ENCODE measurements around the gene EML4. TPM values are rescaled to one million over a fixed set of nuclear protein-coding genes. Genes with fewer than 3 reads are reported as not detected.

EML4 gene
- total and polyA plus RNA-seq, 2 of the 13 experiments (the other 11 are each of a cell fraction or from before 2014, with no cell fraction given) = 243 to 476 TPM

- TF ChIP-seq KDM5B (CRISPR knock-in tag; IDR thresholded peaks at IDR 0.05; ENCODE audit: borderline replicate concordance) = no peak
- no peak for TF ChIP-seq MED13 (CRISPR knock-in tag; IDR thresholded peaks at IDR 0.05)
- no peak for TF ChIP-seq ZNF75D (CRISPR knock-in tag; IDR thresholded peaks at IDR 0.05; ENCODE audit: borderline replicate concordance)
- TF ChIP-seq KLF9 (CRISPR knock-in tag; IDR thresholded peaks at IDR 0.05; ENCODE audit: low read depth) = no peak
- no peak for TF ChIP-seq ZFP90 (CRISPR knock-in tag; IDR thresholded peaks at IDR 0.05; ENCODE audit: borderline replicate concordance)
- TF ChIP-seq TAF1 (CRISPR knock-in tag; IDR thresholded peaks at IDR 0.05) = no peak
- no peak; the same call in 1 of the 2 replicates for TF ChIP-seq MEIS1 (CRISPR knock-in tag; IDR thresholded peaks at IDR 0.05; ENCODE audit: borderline replicate concordance)
- no peak for TF ChIP-seq ARHGAP35 (CRISPR knock-in tag; IDR thresholded peaks at IDR 0.05; ENCODE audit: borderline replicate concordance)
- no peak for TF ChIP-seq ZNF672 (CRISPR knock-in tag; IDR thresholded peaks at IDR 0.05)
- peak; percentile 85 for TF ChIP-seq RAD21 (CRISPR knock-in tag; IDR thresholded peaks at IDR 0.05)
- TF ChIP-seq MBNL3 (CRISPR knock-in tag; conservative IDR thresholded peaks at IDR 0.05) = no peak
- no peak for TF ChIP-seq ZNF720 (CRISPR knock-in tag; IDR thresholded peaks at IDR 0.05)
- TF ChIP-seq CBFB (CRISPR knock-in tag; IDR thresholded peaks at IDR 0.05) = no peak
- TF ChIP-seq PBX2 (CRISPR knock-in tag; IDR thresholded peaks at IDR 0.05) = peak; percentile 32; the same call in 1 of the 2 replicates
- TF ChIP-seq NR2F2 (IDR thresholded peaks at IDR 0.05; ENCODE audit: borderline replicate concordance, low read depth) = peak; percentile 83
- TF ChIP-seq ZNF3 (CRISPR knock-in tag; IDR thresholded peaks at IDR 0.05) = no peak
- no peak for TF ChIP-seq ZNF530 (CRISPR knock-in tag; IDR thresholded peaks at IDR 0.05; ENCODE audit: low read depth)
- no peak for TF ChIP-seq ZHX1 (CRISPR knock-in tag; IDR thresholded peaks at IDR 0.05; ENCODE audit: low read depth)
- no peak for TF ChIP-seq ZNF740 (CRISPR knock-in tag; IDR thresholded peaks at IDR 0.05)
- TF ChIP-seq ZNF446 (CRISPR knock-in tag; IDR thresholded peaks at IDR 0.05) = no peak
- peak; percentile 82 for TF ChIP-seq FOXP4 (CRISPR knock-in tag; IDR thresholded peaks at IDR 0.05)
- TF ChIP-seq ZNF576 (CRISPR knock-in tag; IDR thresholded peaks at IDR 0.05) = no peak
These were observed 27.5 kb downstream of the EML4 start (continued) for GRCh38 chr2:42196403-42197267.

Data from HepG2 (cell line).